RWPE2 (cell line): ENCODE data around the gene FGFR2.

ENCODE experiments used
- ATAC-seq: fragments of 200-7000 bp; cut with Tn5 transposase; 3 replicates; pipeline ENCODE4 v1.9.1; 2021; ENCODE audit warnings: low read depth
- DNase-seq: peaks from one replicate; pipeline ENCODE4 v3.0.0-alpha.2; 2020; ENCODE audit warnings: low spot score
- H3K27ac ChIP-seq: fragments of 450-650 bp; 2 replicates; pipeline ENCODE4 v1.5.1; 2017; ENCODE audit warnings: mild to moderate bottlenecking; ENCODE audit not compliant: poor library complexity, severe bottlenecking
- H3K27me3 ChIP-seq: fragments of 250-450 bp; sonication (Bioruptor Pico); 2 replicates; pipeline ENCODE4 v1.5.1; 2021; ENCODE audit warnings: mild to moderate bottlenecking, moderate library complexity; ENCODE audit not compliant: insufficient read depth, poor library complexity, severe bottlenecking
- H3K36me3 ChIP-seq: fragments of 250-450 bp; sonication (Bioruptor Pico); 2 replicates; pipeline ENCODE4 v1.5.1; 2020; ENCODE audit warnings: low read depth, mild to moderate bottlenecking, moderate library complexity
- H3K4me1 ChIP-seq: fragments of 250-450 bp; sonication (Bioruptor Pico); 2 replicates; pipeline ENCODE4 v1.5.1; 2021; ENCODE audit warnings: mild to moderate bottlenecking, moderate library complexity; ENCODE audit not compliant: insufficient read depth, poor library complexity, severe bottlenecking
- H3K4me3 ChIP-seq: fragments of 250-450 bp; sonication (Bioruptor Pico); 2 replicates; pipeline ENCODE4 v1.5.1; 2021; ENCODE audit warnings: mild to moderate bottlenecking, moderate library complexity; ENCODE audit not compliant: severe bottlenecking
- H3K9me3 ChIP-seq: fragments of 250-450 bp; sonication (Bioruptor Pico); 2 replicates; pipeline ENCODE4 v1.5.1; 2021; ENCODE audit warnings: mild to moderate bottlenecking, moderate library complexity; ENCODE audit not compliant: severe bottlenecking
- CTCF ChIP-seq: fragments of 450-650 bp; IDR thresholded peaks from one replicate; pipeline ENCODE4 v1.5.1; 2017; ENCODE audit warnings: mild to moderate bottlenecking, moderate library complexity; ENCODE audit not compliant: poor library complexity, severe bottlenecking

The FGFR2 gene

DNA sequence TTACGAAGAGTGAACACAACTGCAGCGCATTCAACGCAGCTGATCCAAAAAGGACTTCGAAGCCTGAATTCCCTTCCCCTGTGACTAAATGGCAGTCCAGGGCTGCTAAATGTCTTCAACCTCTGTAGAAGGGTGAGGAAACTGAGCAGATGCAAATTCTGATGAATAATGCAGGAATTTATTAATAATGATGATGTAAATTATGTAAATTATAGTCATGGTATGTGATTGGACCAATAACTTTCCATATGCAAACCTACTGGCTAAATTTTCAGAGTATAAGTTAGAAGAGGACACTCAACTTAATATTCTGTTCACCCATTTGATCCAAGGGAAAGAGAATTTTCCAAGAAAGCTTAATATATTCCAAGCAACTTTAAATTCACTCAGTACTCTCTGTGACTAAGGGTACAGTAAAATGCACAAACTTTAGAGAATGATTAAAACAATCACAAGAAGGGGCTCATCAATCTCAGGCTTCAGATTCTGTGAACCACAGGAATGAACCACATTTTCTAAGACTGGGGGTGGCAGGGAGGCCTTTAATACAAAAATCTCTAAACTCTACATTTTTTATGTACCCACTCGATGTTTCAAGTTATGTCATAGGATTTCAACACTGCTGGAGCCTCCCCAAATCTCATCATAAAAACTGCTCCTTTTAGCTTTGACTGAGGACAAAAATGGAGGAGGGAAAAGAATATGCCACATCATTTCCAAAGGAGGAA is 3.5 kb downstream of the FGFR2 start:
- Histone ChIP-seq H3K27ac (no peak overlapping the region), H3K4me3 (no peak overlapping the region), H3K27me3 (no peaks in the 10 kb centered on the region), H3K4me1 (no peaks in the 10 kb centered on the region), H3K9me3 (no peaks in the 10 kb centered on the region), H3K36me3 (no peaks in the 10 kb centered on the region)
- no peak for DNase-seq
- no peak for TF ChIP-seq CTCF
- no peak for ATAC-seq

DNA sequence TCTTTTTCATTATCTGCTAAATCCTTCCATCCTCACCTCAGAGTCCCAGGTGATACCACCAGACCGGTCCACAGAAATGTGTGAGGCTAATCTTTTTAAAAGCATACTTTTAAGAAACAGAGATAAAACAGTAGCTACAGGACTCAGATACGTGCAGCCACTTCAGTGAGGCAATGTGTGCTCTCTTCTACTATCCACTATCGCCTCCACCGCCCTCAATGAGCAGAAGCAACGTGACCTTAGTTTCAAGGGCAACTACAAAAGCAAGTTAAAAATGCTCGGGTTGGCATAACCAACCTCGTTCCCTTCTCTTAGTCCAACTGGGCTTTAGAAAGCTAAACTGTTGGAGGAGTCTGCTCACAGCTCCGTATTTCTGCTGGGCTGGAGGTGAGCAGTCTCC is 4.2 kb downstream of the FGFR2 start:
- Histone ChIP-seq H3K27ac (no peak overlapping the region), H3K27me3 (no peaks in the 10 kb centered on the region), H3K4me1 (no peaks in the 10 kb centered on the region), H3K4me3 (no peak overlapping the region), H3K9me3 (no peaks in the 10 kb centered on the region), H3K36me3 (no peaks in the 10 kb centered on the region)
- DNase-seq (no peak), ATAC-seq (no peak)
- TF ChIP-seq CTCF, result no peak

DNA sequence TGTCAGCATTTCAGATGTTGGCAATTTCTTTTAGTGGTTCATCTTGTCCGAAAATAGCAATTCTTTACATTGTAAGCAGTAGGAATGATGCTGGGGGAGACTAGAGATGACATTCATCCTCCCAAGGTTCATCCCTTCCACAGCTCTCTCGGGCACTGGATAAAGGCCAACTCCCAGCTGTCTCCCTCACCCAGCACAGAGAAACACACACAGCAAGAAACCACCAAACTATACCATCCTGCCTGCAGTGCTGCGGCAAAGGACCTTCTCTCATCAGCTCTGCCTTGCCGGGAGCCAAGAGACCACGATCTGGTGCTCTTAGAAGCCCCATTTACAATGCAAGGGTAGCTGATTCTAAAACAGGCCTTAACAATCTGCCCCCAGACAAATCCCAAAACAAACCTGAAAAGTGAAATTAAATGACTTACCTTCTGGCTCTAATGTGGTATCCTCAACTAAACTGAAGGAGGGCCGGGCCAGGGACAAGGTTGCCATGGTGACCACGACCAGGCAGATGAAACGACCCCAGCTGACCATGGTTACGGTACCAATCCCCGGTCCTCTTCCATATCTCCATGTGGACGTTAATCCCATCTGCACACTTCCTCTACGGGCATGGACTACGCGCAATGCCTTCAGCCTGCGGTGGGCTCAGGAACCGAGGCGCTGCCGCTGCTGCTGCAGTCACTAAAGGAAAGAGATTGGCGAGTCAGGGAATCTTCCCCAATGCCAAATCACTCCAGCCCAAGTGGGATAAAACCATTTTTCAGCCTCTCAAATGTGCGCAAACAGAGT is 4.8 kb downstream of the FGFR2 start:
- H3K27ac ChIP-seq, result no peak overlapping the region
- no peak overlapping the region for H3K4me3 ChIP-seq
- ATAC-seq (no peak), DNase-seq (no peak)
- no peak for TF ChIP-seq CTCF
- H3K9me3 ChIP-seq, result no peaks in the 10 kb centered on the region
- H3K4me1 ChIP-seq, result no peaks in the 10 kb centered on the region
- no peaks in the 10 kb centered on the region for H3K36me3 ChIP-seq
- H3K27me3 ChIP-seq, result no peaks in the 10 kb centered on the region

DNA sequence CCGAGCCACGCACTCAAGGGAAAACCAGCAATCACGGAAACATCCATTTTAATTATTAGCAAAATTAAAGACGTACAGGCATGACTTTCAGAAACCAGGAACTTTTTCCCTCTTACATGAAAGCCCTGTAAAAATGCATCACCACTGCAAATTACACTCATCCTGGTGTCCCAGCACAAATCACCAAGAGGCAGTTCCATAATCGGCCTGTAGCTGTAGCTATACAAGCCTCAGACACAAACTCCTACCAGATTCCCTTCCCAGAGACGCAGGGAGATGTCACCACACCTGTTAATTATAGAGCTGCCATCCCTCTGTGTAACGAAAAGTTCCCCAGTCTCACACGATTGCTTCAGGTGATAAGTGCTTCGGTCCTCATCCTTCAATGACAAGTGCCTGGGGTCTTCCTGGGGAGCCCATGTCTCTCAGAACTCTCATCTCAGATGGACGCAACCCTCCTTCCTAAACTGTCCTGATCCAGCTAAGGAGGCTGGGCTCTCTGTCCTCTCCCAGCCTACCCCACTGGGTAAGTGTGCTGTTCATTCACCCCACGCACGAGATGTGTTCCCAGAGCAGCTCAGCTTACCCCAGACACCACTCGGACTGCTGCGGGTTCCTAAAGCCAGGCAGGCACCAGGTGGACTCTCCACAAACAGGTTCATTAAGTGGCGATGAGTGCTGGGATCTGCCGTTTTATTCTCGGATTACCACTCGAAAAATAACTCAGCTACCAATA is 5.9 kb downstream of the FGFR2 start:
- H3K9me3 ChIP-seq, result no peaks in the 10 kb centered on the region
- H3K36me3 ChIP-seq, result no peaks in the 10 kb centered on the region
- ATAC-seq, result no peak
- no peaks in the 10 kb centered on the region for H3K4me1 ChIP-seq
- TF ChIP-seq CTCF, result no peak
- H3K4me3 ChIP-seq, result no peak overlapping the region
- H3K27me3 ChIP-seq, result no peaks in the 10 kb centered on the region
- no peak for DNase-seq
- no peak overlapping the region for H3K27ac ChIP-seq
